ENCODE results near the gene STK10.

The STK10 gene

GRCh38 chr5:172127581-172127980, 60.4 kb downstream of the STK10 start:
- Histone ChIP-seq H3K4me1 (ENCODE audit: insufficient read depth, insufficient read length) (no peaks in the 10 kb centered on the region), H3K36me3 (ENCODE audit: insufficient read depth, insufficient read length, low read length) (peaks cover 29% of the 10 kb centered on the region), H3K9ac (ENCODE audit: insufficient read length, low read depth) (no peak overlapping the region), H3K4me3 (ENCODE audit: insufficient read length, low read depth) (no peak overlapping the region), H3K27me3 (ENCODE audit: insufficient read depth, insufficient read length) (no peaks in the 10 kb centered on the region), H3K9me3 (ENCODE audit: insufficient read depth, low read length) (no peaks in the 10 kb centered on the region)
- no peak for DNase-seq (ENCODE audit: low read depth, low spot score)
- no peak for TF ChIP-seq YY1 (IDR thresholded peaks at IDR 0.05; ENCODE audit: insufficient read depth, insufficient read length)

- H3K9me3 ChIP-seq (ENCODE audit: insufficient read depth, low read length) = no peaks in the 10 kb centered on the region
- no peak overlapping the region for H3K9ac ChIP-seq (ENCODE audit: insufficient read length, low read depth)
- no peak for DNase-seq (ENCODE audit: low read depth, low spot score)
- TF ChIP-seq SUZ12 (IDR thresholded peaks at IDR 0.05; ENCODE audit: extremely low read depth, insufficient read depth, insufficient read length) (no peak), ZNF274 (IDR thresholded peaks at IDR 0.05; ENCODE audit: low read depth, low read length) (no peak), YY1 (IDR thresholded peaks at IDR 0.05; ENCODE audit: insufficient read depth, insufficient read length) (no peak)
- H3K27me3 ChIP-seq (ENCODE audit: insufficient read depth, insufficient read length) = no peaks in the 10 kb centered on the region
- peaks cover 5% of the 10 kb centered on the region for H3K4me1 ChIP-seq (ENCODE audit: insufficient read depth, insufficient read length)
- H3K36me3 ChIP-seq (ENCODE audit: insufficient read depth, insufficient read length, low read length) = peaks cover 24% of the 10 kb centered on the region
- no peak overlapping the region for H3K4me3 ChIP-seq (ENCODE audit: insufficient read length, low read depth)
These were observed 64.7 kb downstream of the STK10 start for GRCh38 chr5:172123269-172123692.

GRCh38 chr5:172119921-172120688, 67.9 kb downstream of the STK10 start:
- H3K4me3 ChIP-seq (ENCODE audit: insufficient read length, low read depth) = no peak overlapping the region
- TF ChIP-seq YY1 (IDR thresholded peaks at IDR 0.05; ENCODE audit: insufficient read depth, insufficient read length) (no peak), ZNF274 (IDR thresholded peaks at IDR 0.05; ENCODE audit: low read depth, low read length) (no peak), SUZ12 (IDR thresholded peaks at IDR 0.05; ENCODE audit: extremely low read depth, insufficient read depth, insufficient read length) (no peak)
- peaks cover 22% of the 10 kb centered on the region for H3K36me3 ChIP-seq (ENCODE audit: insufficient read depth, insufficient read length, low read length)
- H3K9me3 ChIP-seq (ENCODE audit: insufficient read depth, low read length) = no peaks in the 10 kb centered on the region
- peak overlapping the region; percentile 5 for H3K9ac ChIP-seq (ENCODE audit: insufficient read length, low read depth)
- no peaks in the 10 kb centered on the region for H3K27me3 ChIP-seq (ENCODE audit: insufficient read depth, insufficient read length)
- DNase-seq (ENCODE audit: low read depth, low spot score) = no peak
- H3K4me1 ChIP-seq (ENCODE audit: insufficient read depth, insufficient read length) = peaks cover 5% of the 10 kb centered on the region

GRCh38 chr5:172118891-172119290, 69.1 kb downstream of the STK10 start:
- no peak for DNase-seq (ENCODE audit: low read depth, low spot score)
- Histone ChIP-seq H3K27me3 (ENCODE audit: insufficient read depth, insufficient read length) (no peaks in the 10 kb centered on the region), H3K4me1 (ENCODE audit: insufficient read depth, insufficient read length) (peaks cover 5% of the 10 kb centered on the region), H3K4me3 (ENCODE audit: insufficient read length, low read depth) (no peak overlapping the region), H3K9ac (ENCODE audit: insufficient read length, low read depth) (no peak overlapping the region), H3K36me3 (ENCODE audit: insufficient read depth, insufficient read length, low read length) (peaks cover 25% of the 10 kb centered on the region), H3K9me3 (ENCODE audit: insufficient read depth, low read length) (no peaks in the 10 kb centered on the region)
- TF ChIP-seq YY1 (IDR thresholded peaks at IDR 0.05; ENCODE audit: insufficient read depth, insufficient read length) (no peak), ZNF274 (IDR thresholded peaks at IDR 0.05; ENCODE audit: low read depth, low read length) (no peak), SUZ12 (IDR thresholded peaks at IDR 0.05; ENCODE audit: extremely low read depth, insufficient read depth, insufficient read length) (no peak)

GRCh38 chr5:172117977-172118701, 69.9 kb downstream of the STK10 start:
- H3K4me3 ChIP-seq (ENCODE audit: insufficient read length, low read depth) = no peak overlapping the region
- TF ChIP-seq YY1 (IDR thresholded peaks at IDR 0.05; ENCODE audit: insufficient read depth, insufficient read length) (no peak), SUZ12 (IDR thresholded peaks at IDR 0.05; ENCODE audit: extremely low read depth, insufficient read depth, insufficient read length) (no peak), ZNF274 (IDR thresholded peaks at IDR 0.05; ENCODE audit: low read depth, low read length) (no peak)
- no peaks in the 10 kb centered on the region for H3K27me3 ChIP-seq (ENCODE audit: insufficient read depth, insufficient read length)
- no peak overlapping the region for H3K9ac ChIP-seq (ENCODE audit: insufficient read length, low read depth)
- DNase-seq (ENCODE audit: low read depth, low spot score) = no peak
- peaks cover 5% of the 10 kb centered on the region for H3K4me1 ChIP-seq (ENCODE audit: insufficient read depth, insufficient read length)
- peaks cover 25% of the 10 kb centered on the region for H3K36me3 ChIP-seq (ENCODE audit: insufficient read depth, insufficient read length, low read length)
- no peaks in the 10 kb centered on the region for H3K9me3 ChIP-seq (ENCODE audit: insufficient read depth, low read length)

GRCh38 chr5:172115541-172115982, 72.5 kb downstream of the STK10 start:
- no peak for DNase-seq (ENCODE audit: low read depth, low spot score)
- peaks cover 25% of the 10 kb centered on the region for H3K36me3 ChIP-seq (ENCODE audit: insufficient read depth, insufficient read length, low read length)
- TF ChIP-seq SUZ12 (IDR thresholded peaks at IDR 0.05; ENCODE audit: extremely low read depth, insufficient read depth, insufficient read length) = no peak
- peaks cover 12% of the 10 kb centered on the region for H3K4me1 ChIP-seq (ENCODE audit: insufficient read depth, insufficient read length)
- no peak overlapping the region for H3K9ac ChIP-seq (ENCODE audit: insufficient read length, low read depth)
- H3K27me3 ChIP-seq (ENCODE audit: insufficient read depth, insufficient read length) = no peaks in the 10 kb centered on the region
- no peaks in the 10 kb centered on the region for H3K9me3 ChIP-seq (ENCODE audit: insufficient read depth, low read length)
- H3K4me3 ChIP-seq (ENCODE audit: insufficient read length, low read depth) = no peak overlapping the region

GRCh38 chr5:172114875-172115422, 73.1 kb downstream of the STK10 start:
- Histone ChIP-seq H3K9ac (ENCODE audit: insufficient read length, low read depth) (no peak overlapping the region), H3K4me3 (ENCODE audit: insufficient read length, low read depth) (no peak overlapping the region), H3K27me3 (ENCODE audit: insufficient read depth, insufficient read length) (no peaks in the 10 kb centered on the region), H3K36me3 (ENCODE audit: insufficient read depth, insufficient read length, low read length) (peaks cover 25% of the 10 kb centered on the region), H3K4me1 (ENCODE audit: insufficient read depth, insufficient read length) (peaks cover 15% of the 10 kb centered on the region), H3K9me3 (ENCODE audit: insufficient read depth, low read length) (no peaks in the 10 kb centered on the region)
- DNase-seq (ENCODE audit: low read depth, low spot score) = no peak
- TF ChIP-seq SUZ12 (IDR thresholded peaks at IDR 0.05; ENCODE audit: extremely low read depth, insufficient read depth, insufficient read length) (no peak), ZNF274 (IDR thresholded peaks at IDR 0.05; ENCODE audit: low read depth, low read length) (no peak)
